Ovary (tissue), 9 donors: Measurements from ENCODE around the gene SF3B1. TPM values are rescaled to one million over a fixed set of nuclear protein-coding genes. Genes with fewer than 3 reads are reported as not detected.
"Not testable (repeated sequence)": the region's sequence is repeated elsewhere in the genome, so short reads cannot be mapped to it uniquely, and the experiment has no call there.

Experiments used
- DNase-seq, 5 donors: peaks; one replicate each; pipeline ENCODE4 v3.0.0-alpha.2; 2019 to 2020
- H3K27ac ChIP-seq, 2 donors: fragments of 200-600 bp; one replicate each; pipeline versions ENCODE4 v1.5.1 to v1.8.0; 2019 to 2022
- H3K27me3 ChIP-seq: fragments of 200-600 bp; one replicate; pipeline ENCODE4 v1.8.0; 2022
- H3K36me3 ChIP-seq: fragments of 200-600 bp; sonication (generic); one replicate; pipeline ENCODE4 v1.5.1; 2019
- H3K4me1 ChIP-seq: one replicate; pipeline ENCODE4 v1.8.1; 2013; ENCODE audit warnings: mild to moderate bottlenecking, moderate library complexity; ENCODE audit not compliant: insufficient read depth
- H3K4me3 ChIP-seq: fragments of 200-600 bp; sonication (generic); one replicate; pipeline ENCODE4 v1.5.1; 2017
- H3K9me3 ChIP-seq, 2 donors: fragments of 200-600 bp in 1 of 2; sonication (generic) in 1 of 2; one replicate each; pipeline versions ENCODE4 v1.5.1 to v1.8.1; 2013 to 2019; ENCODE audit warnings: mild to moderate bottlenecking in 1 of 2, moderate library complexity in 1 of 2
- EP300 ChIP-seq: sonication (generic); formaldehyde crosslinking; IDR thresholded peaks from one replicate; pipeline ENCODE4 v1.6.1; 2017; ENCODE audit warnings: antibody characterized with exemption
- POLR2A ChIP-seq: fragments of 450-650 bp; IDR thresholded peaks from one replicate; pipeline ENCODE4 v1.6.1; 2017; ENCODE audit warnings: antibody characterized with exemption, mild to moderate bottlenecking, moderate library complexity
- WGBS, 3 donors: extraction: QIAGEN DNeasy Blood & Tissue Kit in 1 of 3; methylation state at CpG; one replicate each; pipeline versions ENCODE4 v1.1.5 to v1.1.7; 2013 to 2017; 5-methylcytosine and 5-hydroxymethylcytosine counted together
- intact Hi-C, 4 donors: fragments of 100-400 bp; cut with DNase I; formaldehyde crosslinking; loops; one replicate each; pipeline versions ENCODE4 v1.11.0 to v1.15.1; 2022 to 2023
- polyA plus RNA-seq, 2 donors: library from polyadenylated mRNA; stranded (reverse); fragments of 200-250 nt in 1 of 2; fragments of 350-450 nt in 1 of 2; fragmentation: Illumina TruSeq in 1 of 2; extraction: RNeasy Lipid Tissue Mini Kit (QIAGEN cat#74804) in 1 of 2; gene quantifications; one replicate each; pipeline ENCODE4 v1.2.3, GENCODE V29; 2013 to 2014
- total RNA-seq, 7 donors: library from RNA; depleted of rRNA in 2 of 7; stranded (reverse); fragments of >200 nt in 2 of 7; fragmentation: NEBNext Ultra II Directional in 3 of 7; extraction: Animal tissue kit (Norgen Biotek cat#: 25700) in 3 of 7; gene quantifications; one replicate each; pipeline versions ENCODE4 v1.1.0 to v1.2.4, GENCODE V29; 2016 to 2023
- TF ChIP-seq, protein P1 (sequence below), 3 donors: fragments of 450-650 bp in 2 of 3; fragments of 200-600 bp in 1 of 3; IDR thresholded peaks; one replicate each; pipeline versions ENCODE4 v1.5.1 to v1.8.0; 2016 to 2022; ENCODE audit warnings: antibody characterized with exemption in 3 of 3, mild to moderate bottlenecking in 1 of 3
- donor health status: DM: no; HTN: no; CAD: no; lungs with moderate emphysema.
- donor health status: DM: no; HTN: no; CAD: no.
- donor health status: Bipolar disorder and iron deficiency.
- donor health status: DM: yes; HTN: yes; CAD: no.
- donor health status: DM: no; HTN: no; CAD: no.
- donor health status: DM: yes; HTN: yes; CAD: no.

SF3B1 gene
- total and polyA plus RNA-seq, 9 donors = 189 to 336 (median 245) TPM

- no peaks in the 10 kb centered on the region for H3K4me1 ChIP-seq
- intact Hi-C loops = loop anchor here in 3 of 4 donors (5.0 to 10.0 kb wide), 4 partner anchors 163 to 363 kb away; no protein-coding TSS in a partner anchor
- no peak overlapping the region for H3K4me3 ChIP-seq
- DNase-seq = no peak
- H3K27ac ChIP-seq = no peak overlapping the region
- TF ChIP-seq, protein P1, sequence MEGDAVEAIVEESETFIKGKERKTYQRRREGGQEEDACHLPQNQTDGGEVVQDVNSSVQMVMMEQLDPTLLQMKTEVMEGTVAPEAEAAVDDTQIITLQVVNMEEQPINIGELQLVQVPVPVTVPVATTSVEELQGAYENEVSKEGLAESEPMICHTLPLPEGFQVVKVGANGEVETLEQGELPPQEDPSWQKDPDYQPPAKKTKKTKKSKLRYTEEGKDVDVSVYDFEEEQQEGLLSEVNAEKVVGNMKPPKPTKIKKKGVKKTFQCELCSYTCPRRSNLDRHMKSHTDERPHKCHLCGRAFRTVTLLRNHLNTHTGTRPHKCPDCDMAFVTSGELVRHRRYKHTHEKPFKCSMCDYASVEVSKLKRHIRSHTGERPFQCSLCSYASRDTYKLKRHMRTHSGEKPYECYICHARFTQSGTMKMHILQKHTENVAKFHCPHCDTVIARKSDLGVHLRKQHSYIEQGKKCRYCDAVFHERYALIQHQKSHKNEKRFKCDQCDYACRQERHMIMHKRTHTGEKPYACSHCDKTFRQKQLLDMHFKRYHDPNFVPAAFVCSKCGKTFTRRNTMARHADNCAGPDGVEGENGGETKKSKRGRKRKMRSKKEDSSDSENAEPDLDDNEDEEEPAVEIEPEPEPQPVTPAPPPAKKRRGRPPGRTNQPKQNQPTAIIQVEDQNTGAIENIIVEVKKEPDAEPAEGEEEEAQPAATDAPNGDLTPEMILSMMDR (IDR thresholded peaks at IDR 0.05) = no peak
- TF ChIP-seq EP300 (no peak), POLR2A (no peak)
- H3K9me3 ChIP-seq = no peaks in the 10 kb centered on the region
- no peaks in the 10 kb centered on the region for H3K27me3 ChIP-seq
- 74 to 82% (median 81%) methylated on average over 9 of the region's 9 CpGs for WGBS, 3 donors
- no peaks in the 10 kb centered on the region for H3K36me3 ChIP-seq
Observed at GRCh38 chr2:197377670-197378069, 57.2 kb downstream of the SF3B1 start.

DNA sequence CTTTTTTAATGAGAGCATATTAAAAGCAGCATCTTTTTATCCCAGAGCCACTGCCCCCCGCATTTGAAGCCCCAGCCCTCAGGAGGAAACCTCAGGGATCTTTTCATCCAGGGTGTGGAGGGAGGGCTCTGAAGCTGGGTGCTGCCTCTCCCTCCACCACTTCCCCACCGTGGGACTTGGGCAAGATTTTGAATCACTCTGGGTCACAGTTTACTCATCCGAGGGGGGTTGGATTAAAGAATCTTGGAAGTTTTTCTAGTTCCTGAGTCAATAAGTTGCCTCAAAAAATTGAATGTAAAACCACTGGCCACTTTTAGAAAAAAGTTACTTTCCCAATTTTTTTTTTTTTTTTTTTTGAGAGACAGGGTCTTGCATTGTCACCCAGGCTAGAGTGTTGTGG is 62.2 kb downstream of the SF3B1 start:
- WGBS, 3 donors = 43 to 55% (median 51%) methylated on average over 3 of the region's 3 CpGs
- intact Hi-C loops = loop anchor here in 2 of 4 donors (10.0 kb wide), 2 partner anchors 158 to 358 kb away; no protein-coding TSS in a partner anchor
- no peak for DNase-seq

GRCh38 chr2:197370664-197371063 is 64.2 kb downstream of the SF3B1 start:
- WGBS, 3 donors = 97 to 99% (median 97%) methylated on average over 23 to 31 of the region's 31 CpGs
- intact Hi-C loops = loop anchor here in 2 of 4 donors (10.0 kb wide), 2 partner anchors 156 to 356 kb away; no protein-coding TSS in a partner anchor
- not testable (repeated sequence) for H3K9me3 ChIP-seq, H3K4me1 ChIP-seq, H3K4me3 ChIP-seq, DNase-seq, H3K27ac ChIP-seq, H3K27me3 ChIP-seq, H3K36me3 ChIP-seq

More for the DNA sequence above, 62.2 kb downstream of the SF3B1 start:
- Histone ChIP-seq H3K4me3 (no peak overlapping the region), H3K36me3 (no peaks in the 10 kb centered on the region), H3K4me1 (no peaks in the 10 kb centered on the region), H3K27me3 (no peaks in the 10 kb centered on the region), H3K9me3 (no peaks in the 10 kb centered on the region), H3K27ac (no peak overlapping the region)
- TF ChIP-seq, protein P1 (IDR thresholded peaks at IDR 0.05) = no peak
- TF ChIP-seq EP300 = no peak

GRCh38 chr2:197369933-197370320 is 64.9 kb downstream of the SF3B1 start:
- Histone ChIP-seq H3K36me3 (no peaks in the 10 kb centered on the region), H3K27me3 (no peaks in the 10 kb centered on the region), H3K4me3 (no peak overlapping the region), H3K27ac (no peak overlapping the region), H3K4me1 (no peaks in the 10 kb centered on the region), H3K9me3 (no peaks in the 10 kb centered on the region)
- DNase-seq = no peak
- WGBS, 3 donors = 33 to 42% (median 42%) methylated on average over 4 of the region's 4 CpGs
- intact Hi-C loops = loop anchor here in 2 of 4 donors (10.0 kb wide), 2 partner anchors 155 to 355 kb away; no protein-coding TSS in a partner anchor
- TF ChIP-seq POLR2A = no peak
- TF ChIP-seq, protein P1 (IDR thresholded peaks at IDR 0.05) = no peak
- TF ChIP-seq EP300 = no peak

- no peak overlapping the region for H3K27ac ChIP-seq
- no peaks in the 10 kb centered on the region for H3K27me3 ChIP-seq
- no peak for TF ChIP-seq EP300
- no peak for TF ChIP-seq POLR2A
- TF ChIP-seq, protein P1 (IDR thresholded peaks at IDR 0.05) = no peak
- intact Hi-C loops = no loop called here
- H3K36me3 ChIP-seq = no peaks in the 10 kb centered on the region
- no peaks in the 10 kb centered on the region for H3K9me3 ChIP-seq
- H3K4me1 ChIP-seq = no peaks in the 10 kb centered on the region
- DNase-seq = no peak
- WGBS, 3 donors = 18 to 28% (median 19%) methylated on average over 5 of the region's 5 CpGs
- no peak overlapping the region for H3K4me3 ChIP-seq
Observed at GRCh38 chr2:197369228-197369932, 65.4 kb downstream of the SF3B1 start.
